Peyer's patch (tissue), 4 donors: Measurements from ENCODE around the gene FMN1. TPM values are rescaled to one million over a fixed set of nuclear protein-coding genes. Genes with fewer than 3 reads are reported as not detected.
A peak's percentile ranks its signal among the peaks of the same experiment; 100 is the strongest.

Experiments used
- DNase-seq, 3 donors: peaks; one replicate each; pipeline ENCODE4 v3.0.0-alpha.2; 2017 to 2019
- H3K27ac ChIP-seq, 4 donors: fragments of 200-600 bp; sonication (generic); one replicate each; pipeline ENCODE4 v1.5.1; 2016 to 2019
- H3K27me3 ChIP-seq, 2 donors: fragments of 200-600 bp; sonication (generic); one replicate each; pipeline ENCODE4 v1.5.1; 2019
- H3K36me3 ChIP-seq, 3 donors: fragments of 200-600 bp; sonication (generic); one replicate each; pipeline ENCODE4 v1.5.1; 2016 to 2019
- H3K4me1 ChIP-seq, 4 donors: fragments of 200-600 bp; sonication (generic); one replicate each; pipeline ENCODE4 v1.5.1; 2016 to 2019
- H3K4me3 ChIP-seq, 4 donors: fragments of 200-600 bp; sonication (generic); 1 replicate in 3 of 4; 2 replicates in 1 of 4; pipeline ENCODE4 v1.5.1; 2016 to 2019; ENCODE audit warnings: mild to moderate bottlenecking in 1 of 4
- H3K9me3 ChIP-seq, 4 donors: fragments of 200-600 bp; sonication (generic); one replicate each; pipeline ENCODE4 v1.5.1; 2016 to 2019; ENCODE audit warnings: mild to moderate bottlenecking in 1 of 4
- POLR2A ChIP-seq, 2 donors: fragments of 450-650 bp; IDR thresholded peaks; one replicate each; pipeline ENCODE4 v1.5.1; 2017; ENCODE audit warnings: antibody characterized with exemption in 2 of 2, mild to moderate bottlenecking in 2 of 2, moderate library complexity in 2 of 2
- total RNA-seq, 4 donors: library from RNA; depleted of rRNA; stranded (reverse); fragments of >200 nt; gene quantifications; one replicate each; pipeline ENCODE4 v1.1.0, GENCODE V29; 2016
- TF ChIP-seq, protein P1 (sequence below), 6 experiments: fragments of 450-650 bp in 4 of 6; fragments of 200-600 bp in 2 of 6; sonication (generic) in 1 of 6; IDR thresholded peaks; one replicate each; pipeline ENCODE4 v1.5.1; 2017 to 2019; ENCODE audit warnings: antibody characterized with exemption in 6 of 6, mild to moderate bottlenecking in 3 of 6, moderate library complexity in 1 of 6

Gene FMN1
- total RNA-seq, 4 donors from 2014 or later: 15.4 to 57.8 (median 29.1) TPM

DNA sequence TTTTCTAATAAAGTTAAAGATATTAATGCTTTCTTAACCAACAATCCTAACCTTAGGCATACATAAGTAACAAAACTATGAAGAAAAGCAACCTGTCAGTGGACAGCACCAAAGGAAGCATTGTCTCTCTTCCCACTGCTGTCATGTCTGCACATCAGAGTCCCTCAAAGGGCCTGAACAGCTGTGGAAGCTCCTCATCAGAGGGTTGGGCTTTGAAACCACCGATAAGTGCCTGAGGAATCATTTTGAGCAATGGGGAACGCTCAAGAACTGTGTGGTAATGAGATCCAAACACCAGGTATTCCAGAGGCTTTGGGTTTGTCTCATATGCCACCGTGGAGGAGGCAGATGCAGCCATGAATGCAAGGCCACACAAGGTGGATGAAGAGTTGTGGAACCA lies 182.5 kb downstream of the FMN1 start:
- no peak for DNase-seq
- TF ChIP-seq, protein P1, sequence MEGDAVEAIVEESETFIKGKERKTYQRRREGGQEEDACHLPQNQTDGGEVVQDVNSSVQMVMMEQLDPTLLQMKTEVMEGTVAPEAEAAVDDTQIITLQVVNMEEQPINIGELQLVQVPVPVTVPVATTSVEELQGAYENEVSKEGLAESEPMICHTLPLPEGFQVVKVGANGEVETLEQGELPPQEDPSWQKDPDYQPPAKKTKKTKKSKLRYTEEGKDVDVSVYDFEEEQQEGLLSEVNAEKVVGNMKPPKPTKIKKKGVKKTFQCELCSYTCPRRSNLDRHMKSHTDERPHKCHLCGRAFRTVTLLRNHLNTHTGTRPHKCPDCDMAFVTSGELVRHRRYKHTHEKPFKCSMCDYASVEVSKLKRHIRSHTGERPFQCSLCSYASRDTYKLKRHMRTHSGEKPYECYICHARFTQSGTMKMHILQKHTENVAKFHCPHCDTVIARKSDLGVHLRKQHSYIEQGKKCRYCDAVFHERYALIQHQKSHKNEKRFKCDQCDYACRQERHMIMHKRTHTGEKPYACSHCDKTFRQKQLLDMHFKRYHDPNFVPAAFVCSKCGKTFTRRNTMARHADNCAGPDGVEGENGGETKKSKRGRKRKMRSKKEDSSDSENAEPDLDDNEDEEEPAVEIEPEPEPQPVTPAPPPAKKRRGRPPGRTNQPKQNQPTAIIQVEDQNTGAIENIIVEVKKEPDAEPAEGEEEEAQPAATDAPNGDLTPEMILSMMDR (IDR thresholded peaks at IDR 0.05): no peak
- no peak for TF ChIP-seq POLR2A (IDR thresholded peaks at IDR 0.05)

DNA sequence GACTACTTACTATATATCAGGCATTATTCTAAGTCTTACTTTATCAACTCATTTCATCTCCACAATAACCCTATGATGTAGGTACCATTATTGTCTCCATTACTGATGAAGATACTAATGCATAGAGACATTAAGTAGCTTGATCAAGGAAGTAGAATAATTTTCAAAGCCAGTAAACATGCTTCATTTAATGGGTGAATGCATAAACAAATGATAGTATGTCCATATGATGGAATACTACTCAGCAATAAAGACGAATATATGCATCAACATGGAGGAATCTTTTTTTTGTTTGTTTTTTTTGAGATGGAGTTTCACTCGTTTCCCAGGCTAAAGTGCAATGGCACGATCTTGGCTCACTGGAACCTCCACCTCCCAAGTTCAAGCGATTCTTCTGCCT lies 184.9 kb downstream of the FMN1 start:
- no peak for DNase-seq
- TF ChIP-seq, protein P1 (IDR thresholded peaks at IDR 0.05): no peak
- no peak for TF ChIP-seq POLR2A (IDR thresholded peaks at IDR 0.05)
- H3K4me3 ChIP-seq: no peak overlapping the region

More for the DNA sequence above, 182.5 kb downstream of the FMN1 start:
- no peaks in the 10 kb centered on the region for H3K4me1 ChIP-seq
- no peak overlapping the region for H3K27ac ChIP-seq
- H3K27me3 ChIP-seq: no peaks in the 10 kb centered on the region
- no peak overlapping the region for H3K4me3 ChIP-seq
- H3K9me3 ChIP-seq: no peaks in the 10 kb centered on the region
- no peaks in the 10 kb centered on the region for H3K36me3 ChIP-seq

DNA sequence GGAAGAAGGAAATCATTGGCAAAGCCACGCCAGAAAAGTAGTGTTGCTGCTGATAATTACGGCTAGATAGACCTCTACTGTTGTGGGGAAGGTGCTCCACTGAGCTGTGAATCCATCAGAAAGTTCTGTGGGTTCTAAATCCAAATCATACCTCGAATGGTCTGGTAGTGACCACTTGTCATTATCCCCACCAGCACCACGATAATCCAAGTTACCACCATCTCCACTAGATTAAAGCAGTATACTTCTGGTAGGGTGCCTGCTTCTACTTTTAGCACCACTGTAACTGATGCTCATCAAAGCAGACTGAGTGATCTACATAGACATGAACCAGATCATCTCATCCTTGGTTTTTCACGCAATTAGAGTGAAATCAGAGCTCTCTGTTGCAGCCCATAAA lies 185.5 kb downstream of the FMN1 start:
- Histone ChIP-seq H3K27ac (no peak overlapping the region), H3K27me3 (no peaks in the 10 kb centered on the region), H3K36me3 (no peaks in the 10 kb centered on the region), H3K4me3 (no peak overlapping the region), H3K4me1 (no peaks in the 10 kb centered on the region), H3K9me3 (no peaks in the 10 kb centered on the region)
- no peak for DNase-seq
- TF ChIP-seq, protein P1 (IDR thresholded peaks at IDR 0.05): no peak
- no peak for TF ChIP-seq POLR2A (IDR thresholded peaks at IDR 0.05)

More for the DNA sequence above, 184.9 kb downstream of the FMN1 start:
- Histone ChIP-seq H3K36me3 (no peaks in the 10 kb centered on the region), H3K27me3 (no peaks in the 10 kb centered on the region), H3K27ac (no peak overlapping the region), H3K9me3 (no peaks in the 10 kb centered on the region), H3K4me1 (no peaks in the 10 kb centered on the region)

DNA sequence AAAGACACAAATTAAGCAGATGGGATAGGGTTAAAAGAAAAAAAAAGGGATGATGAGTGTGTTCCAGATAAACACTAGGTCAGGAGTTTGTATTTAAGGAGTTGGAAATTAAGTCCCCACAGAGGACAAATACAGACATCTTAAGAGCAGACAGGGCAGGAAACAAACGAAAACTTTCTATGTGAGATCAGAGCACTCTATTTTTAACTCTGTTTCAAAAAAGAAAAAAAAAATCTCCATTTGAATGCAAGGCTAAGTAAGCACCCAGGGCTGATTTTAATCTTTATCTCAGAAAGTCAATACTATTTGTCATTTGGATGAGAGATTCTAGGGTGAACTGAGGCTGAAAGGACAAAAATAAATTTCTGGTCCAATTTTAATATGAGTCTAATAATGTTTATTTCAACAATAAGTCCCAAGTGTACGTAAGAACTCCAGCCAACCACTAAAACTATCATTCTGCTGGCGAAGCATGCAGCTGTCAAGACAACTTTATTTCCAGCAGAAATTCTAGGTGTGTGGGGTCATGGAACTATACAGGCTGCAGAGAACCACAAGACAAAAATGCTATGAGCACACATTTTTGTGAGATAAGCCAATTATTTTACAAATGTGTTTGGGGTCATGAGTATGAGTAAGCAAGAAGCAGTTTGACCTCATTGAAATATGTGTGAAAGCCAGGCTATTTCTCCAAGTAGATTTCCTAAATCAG lies 186.1 kb downstream of the FMN1 start:
- H3K4me1 ChIP-seq: no peaks in the 10 kb centered on the region
- TF ChIP-seq, protein P1 (IDR thresholded peaks at IDR 0.05): no peak
- no peak for TF ChIP-seq POLR2A (IDR thresholded peaks at IDR 0.05)
- H3K27ac ChIP-seq: peak overlapping the region in 1 of 4 donors; percentile 1
- no peak overlapping the region for H3K4me3 ChIP-seq
- no peaks in the 10 kb centered on the region for H3K9me3 ChIP-seq
- H3K27me3 ChIP-seq: no peaks in the 10 kb centered on the region
- no peak for DNase-seq
- H3K36me3 ChIP-seq: no peaks in the 10 kb centered on the region

DNA sequence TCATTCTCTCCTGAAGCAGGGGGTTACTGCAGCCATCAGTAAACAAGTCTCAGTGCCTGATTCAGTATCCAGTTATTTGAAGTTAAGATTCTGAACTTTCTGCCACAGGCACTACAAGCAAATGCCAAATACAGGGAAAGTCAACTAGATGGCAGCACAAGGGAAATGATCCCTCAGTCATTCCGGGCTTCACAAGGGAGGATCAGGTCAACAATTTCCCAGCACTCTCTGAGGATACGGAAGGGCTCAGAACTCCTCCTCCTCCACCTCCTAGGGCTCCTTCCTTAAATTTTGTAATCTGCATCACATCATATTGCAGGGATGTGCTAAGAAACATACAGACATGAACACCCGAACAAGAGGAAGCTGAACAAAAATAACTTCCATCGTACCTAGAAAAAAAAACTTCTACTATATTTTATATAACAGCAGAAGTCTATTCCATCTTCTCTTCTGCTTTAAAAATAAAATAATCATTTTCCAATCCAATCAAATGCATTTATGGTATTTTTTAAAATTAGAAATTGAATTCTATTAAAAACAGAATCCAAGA lies 187.1 kb downstream of the FMN1 start:
- Histone ChIP-seq H3K4me1 (no peaks in the 10 kb centered on the region), H3K27ac (peak overlapping the region in 1 of 4 donors; percentile 1), H3K36me3 (no peaks in the 10 kb centered on the region), H3K9me3 (no peaks in the 10 kb centered on the region), H3K27me3 (no peaks in the 10 kb centered on the region), H3K4me3 (no peak overlapping the region)
- no peak for TF ChIP-seq POLR2A (IDR thresholded peaks at IDR 0.05)
- TF ChIP-seq, protein P1 (IDR thresholded peaks at IDR 0.05): no peak
- DNase-seq: no peak
